NCI-H1694 treated with DMSO at 0.1 percent for 48 hours (cell line): ENCODE measurements around the gene MED9.

Experiments
- DNase-seq: peaks from one replicate; lab custom pipeline; 2025; lab: John Stamatoyannopoulos, UW

MED9 gene

DNA sequence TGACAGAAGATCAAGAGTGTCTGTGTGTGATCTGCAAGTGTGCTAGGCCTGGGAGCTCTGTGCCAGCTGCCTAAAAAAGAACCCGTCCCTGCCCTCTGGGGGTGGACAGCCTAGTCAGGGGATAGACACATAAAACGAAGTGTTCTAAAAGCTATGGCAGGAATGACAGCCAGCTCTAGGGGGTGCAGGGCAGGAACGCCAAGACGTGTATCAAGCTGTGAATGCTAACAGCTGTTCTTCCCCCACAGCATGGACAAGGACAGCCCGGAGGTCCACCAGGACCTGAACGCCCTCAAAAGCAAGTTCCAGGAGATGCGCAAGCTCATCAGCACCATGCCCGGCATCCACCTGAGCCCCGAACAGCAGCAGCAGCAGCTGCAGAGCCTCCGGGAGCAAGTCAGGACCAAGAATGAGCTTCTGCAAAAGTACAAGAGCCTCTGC, 14.3 kb downstream of the MED9 start:
- no peak for DNase-seq

DNA sequence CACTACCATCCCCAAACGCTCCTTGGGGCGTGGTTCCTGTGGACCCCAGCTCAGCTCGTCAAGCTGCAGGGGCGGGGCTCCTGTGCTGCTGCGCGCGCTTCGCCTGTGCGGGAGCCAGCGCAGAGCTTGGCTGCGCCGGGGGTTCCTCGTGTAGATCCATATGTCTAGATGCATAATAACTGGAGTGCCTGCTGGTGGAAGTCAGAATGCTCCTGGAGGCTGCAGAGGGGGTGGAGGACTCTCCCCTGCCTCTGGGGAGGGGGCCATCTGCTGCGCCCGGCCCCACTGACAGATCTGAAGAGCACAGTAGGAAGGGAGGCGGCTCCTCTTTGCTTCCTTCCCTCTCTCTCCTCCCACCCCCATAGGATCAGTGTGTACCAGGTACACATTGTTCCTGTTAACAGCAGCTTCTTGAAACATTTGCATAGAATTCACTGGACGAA, 14.8 kb downstream of the MED9 start:
- DNase-seq = peak; percentile 97

DNA sequence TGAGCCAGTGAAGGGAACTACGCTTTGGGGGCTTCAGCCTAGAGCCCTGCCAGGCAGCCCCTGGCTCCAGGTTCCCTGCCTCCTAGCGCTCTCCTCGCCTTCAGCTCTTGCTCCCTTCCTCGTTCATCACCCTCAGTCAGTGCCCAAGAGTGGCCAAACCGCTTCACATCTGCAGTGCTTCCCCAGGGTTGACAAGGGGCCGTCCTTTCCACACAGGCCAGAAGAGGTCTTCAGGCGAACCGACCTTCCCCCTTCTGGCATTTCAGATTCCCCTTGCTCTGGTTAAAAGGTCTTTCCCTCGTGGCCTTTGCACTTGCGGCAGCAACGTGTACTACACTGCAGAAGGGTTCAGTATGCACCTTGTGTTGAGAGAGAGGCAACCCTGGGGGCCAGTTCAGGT, 15.3 kb downstream of the MED9 start:
- no peak for DNase-seq

DNA sequence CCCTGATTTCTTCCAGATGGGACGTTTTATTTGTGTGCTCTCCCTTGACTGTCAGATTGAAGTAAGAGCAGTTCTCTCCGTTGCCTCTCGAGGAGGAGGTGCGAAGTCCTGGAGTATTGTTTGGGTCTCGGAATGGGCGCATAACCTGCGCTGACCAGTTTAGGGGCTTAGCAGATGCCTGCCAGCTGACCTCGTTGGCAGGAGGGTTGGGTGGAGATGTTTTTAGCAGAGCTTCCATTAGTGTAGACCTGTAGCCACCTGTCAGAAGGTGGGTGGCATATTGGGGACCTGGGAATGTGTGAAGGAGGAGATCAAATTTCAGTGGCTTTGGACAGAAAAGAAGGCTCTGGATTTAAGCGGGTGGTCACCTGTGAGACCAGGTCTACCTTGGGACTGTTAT, 15.8 kb downstream of the MED9 start:
- no peak for DNase-seq

DNA sequence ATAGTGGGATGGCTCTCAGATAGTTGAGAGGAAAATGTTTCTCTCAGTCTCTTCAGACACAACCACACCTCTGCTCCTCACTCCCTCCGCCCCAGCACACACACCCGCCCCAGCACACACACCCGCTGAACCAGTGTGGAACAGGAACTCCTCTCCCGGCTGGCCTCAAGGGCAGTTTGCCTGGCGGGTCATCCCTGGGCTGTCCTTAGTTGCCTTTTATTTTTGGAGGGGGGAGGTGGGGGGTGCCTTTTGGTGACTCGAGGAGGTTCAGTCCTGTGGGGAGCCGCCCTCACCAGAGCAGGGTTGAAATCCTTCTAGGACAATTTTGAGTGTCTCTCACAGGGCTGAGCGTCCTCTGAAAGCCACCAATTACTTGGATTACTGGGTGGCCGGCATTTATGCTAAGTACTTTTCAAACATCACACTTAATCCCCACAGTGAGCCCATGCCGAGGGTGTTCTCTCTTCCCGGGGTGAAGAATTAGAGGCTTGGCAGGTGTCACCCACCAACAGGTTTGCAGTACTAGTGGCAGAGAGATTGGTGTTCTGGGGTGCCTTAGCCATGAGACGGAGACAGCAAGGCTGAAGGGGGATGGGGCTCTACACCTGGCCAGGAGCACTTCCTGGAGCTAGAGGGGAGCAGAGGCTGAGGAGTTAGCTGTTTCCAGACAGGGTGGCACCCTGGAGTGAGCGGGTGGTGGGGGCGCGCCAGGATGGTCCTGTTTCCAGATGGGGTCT, 16.6 kb downstream of the MED9 start:
- DNase-seq = no peak

DNA sequence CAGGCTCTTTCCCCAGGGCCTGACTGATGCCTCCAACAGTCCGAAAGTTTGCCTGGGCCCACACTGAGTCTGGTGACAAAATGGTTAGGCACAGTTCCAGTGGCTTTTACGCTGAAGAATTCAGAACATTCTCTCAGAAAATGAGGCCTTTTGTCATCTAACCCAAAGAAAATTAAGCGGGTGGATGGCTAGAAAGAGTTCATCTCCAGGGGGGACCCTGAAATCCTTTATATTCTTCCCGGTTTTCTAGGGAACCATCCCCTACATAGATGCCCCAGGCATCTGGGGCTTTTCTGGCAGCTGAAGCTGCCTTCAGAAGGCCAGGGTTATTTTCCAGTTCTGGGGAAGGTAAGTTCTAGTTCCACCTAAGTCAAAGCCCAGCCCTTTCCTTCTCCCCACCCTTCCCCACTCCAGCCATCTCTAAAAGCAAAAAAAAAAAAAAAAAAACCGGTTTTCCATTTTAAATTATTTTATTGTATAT, 17.2 kb downstream of the MED9 start:
- DNase-seq = no peak

DNA sequence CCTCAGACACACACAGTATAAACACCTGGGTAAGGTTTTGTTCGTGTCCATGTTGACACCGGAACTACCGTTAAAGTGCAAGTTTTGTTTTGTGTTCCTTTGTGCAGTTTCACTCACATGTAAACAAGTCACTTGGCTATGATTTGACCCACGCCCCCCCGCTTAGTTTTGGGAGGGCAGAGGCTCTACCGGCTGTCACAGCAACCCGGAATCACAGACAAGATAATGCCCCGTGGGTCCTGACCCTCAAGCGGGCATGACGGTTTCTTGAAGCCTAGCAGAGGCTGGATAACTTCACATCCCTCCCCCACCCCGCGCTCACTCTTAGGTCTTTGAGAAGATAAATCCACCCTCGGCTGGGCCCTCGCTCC, 17.7 kb downstream of the MED9 start:
- DNase-seq = no peak

DNA sequence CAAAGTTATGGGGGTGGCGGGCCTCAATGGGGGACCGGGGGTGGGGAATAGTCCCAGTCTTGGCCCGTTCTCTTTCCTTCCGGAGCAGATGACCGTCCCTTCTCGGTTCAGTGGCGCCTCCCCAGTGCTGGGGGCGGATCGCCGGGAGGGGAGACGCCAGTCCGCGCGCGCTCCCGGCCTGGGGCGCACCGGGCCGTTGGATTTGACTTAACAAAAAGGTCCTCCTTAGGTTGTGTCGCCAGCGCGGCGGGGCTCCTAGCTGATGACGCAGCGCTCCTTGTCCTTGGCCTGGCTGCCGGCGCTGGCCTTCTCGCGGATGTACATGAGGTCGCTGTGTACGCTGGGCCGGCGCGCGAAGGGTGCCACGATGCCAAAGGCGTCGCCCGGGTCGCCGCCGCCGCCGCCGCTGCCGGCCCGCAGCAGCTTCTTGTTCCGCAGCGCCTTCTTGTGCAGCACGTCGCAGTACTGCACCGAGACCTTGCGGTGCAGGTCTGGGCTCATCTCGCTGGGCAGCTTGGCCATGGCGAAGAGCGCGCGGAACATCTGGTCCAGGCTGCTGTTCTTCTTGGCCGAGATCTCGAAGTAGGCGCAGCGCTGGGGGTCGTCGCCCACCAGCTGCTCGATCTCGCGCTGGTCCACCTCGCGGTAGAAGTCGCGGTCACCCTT, 18.2 kb downstream of the MED9 start:
- DNase-seq = no peak

DNA sequence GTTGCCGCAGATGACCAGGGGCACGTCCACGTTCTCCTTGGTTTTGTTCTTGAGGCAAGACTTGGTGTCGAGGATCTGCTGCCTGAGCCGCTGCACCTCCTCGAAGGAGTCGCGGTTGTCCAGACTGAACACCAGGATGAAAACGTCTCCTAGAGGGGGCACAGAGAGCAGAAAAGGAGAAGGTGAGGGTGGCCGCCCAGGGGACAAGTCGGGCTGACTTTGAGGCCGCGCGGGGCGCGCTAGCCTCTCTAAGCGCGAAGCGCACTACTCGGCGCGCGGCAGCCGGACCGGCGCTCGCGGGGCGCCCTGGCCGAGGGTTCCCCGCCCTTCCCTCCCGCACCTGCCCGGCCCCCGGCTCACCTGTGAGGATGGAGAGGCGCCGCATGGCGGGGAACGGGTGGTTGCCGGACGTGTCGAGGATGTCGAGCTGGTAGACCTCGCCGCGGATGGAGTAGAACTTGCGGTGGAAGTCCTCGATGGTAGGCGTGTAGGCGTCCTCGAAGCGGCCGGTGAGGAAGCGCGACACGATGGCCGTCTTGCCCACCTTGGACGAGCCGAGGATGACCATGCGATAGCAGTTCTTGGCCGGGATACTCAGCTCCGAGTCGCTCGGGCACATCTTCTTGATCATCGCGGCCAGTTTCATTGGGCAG, 18.9 kb downstream of the MED9 start:
- DNase-seq = no peak

DNA sequence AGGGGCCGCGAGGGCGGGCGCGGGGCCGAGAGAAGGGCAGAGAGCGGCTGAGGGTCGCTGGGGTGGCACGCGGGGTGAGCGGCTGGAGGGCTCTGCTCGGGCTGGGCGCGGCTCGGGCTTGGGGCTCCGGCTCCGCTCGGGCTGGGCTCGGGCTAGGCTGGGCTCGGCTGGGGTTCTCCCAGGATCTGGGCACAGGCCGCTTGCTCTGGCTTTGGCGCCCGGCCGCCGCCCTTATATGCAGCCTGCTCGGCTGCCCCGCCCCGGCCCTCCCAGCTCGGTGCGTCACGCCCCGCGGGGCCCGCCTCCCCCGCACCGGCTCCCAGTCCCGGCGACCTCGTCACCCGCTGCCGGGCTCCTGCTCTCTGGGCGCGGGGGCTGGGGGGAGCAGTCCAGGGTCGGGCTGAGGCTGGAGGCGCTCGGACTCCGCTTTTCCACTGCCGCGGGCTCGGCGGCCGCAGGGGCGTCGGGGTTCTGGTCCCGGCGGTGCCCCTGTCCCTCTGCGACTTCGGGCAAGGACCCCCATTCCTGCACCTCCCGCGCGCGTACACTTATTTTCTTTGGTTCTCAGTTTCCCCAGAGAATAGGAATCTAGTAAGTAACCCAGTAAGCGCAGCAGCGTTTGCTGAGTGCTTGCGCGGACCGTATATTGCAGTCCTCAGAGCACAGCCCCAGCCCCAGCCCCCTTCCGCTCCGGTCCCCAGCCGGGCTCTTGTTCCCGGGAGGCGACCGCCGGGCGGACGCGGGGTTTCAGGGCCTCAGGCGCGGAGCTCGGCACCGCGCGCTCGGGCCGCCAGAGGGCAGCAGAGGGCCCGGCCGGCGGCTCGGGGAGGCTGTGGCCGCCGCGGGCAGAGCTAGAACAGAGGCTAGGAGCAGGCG, 19.6 kb downstream of the MED9 start, which contains the start of gene RASD1:
Gene RASD1 (minus strand): TSS at position 207 of the 876 bp plus-strand sequence. CDS start 214 bp downstream, outside the sequence.
- peak; percentile 76 for DNase-seq

DNA sequence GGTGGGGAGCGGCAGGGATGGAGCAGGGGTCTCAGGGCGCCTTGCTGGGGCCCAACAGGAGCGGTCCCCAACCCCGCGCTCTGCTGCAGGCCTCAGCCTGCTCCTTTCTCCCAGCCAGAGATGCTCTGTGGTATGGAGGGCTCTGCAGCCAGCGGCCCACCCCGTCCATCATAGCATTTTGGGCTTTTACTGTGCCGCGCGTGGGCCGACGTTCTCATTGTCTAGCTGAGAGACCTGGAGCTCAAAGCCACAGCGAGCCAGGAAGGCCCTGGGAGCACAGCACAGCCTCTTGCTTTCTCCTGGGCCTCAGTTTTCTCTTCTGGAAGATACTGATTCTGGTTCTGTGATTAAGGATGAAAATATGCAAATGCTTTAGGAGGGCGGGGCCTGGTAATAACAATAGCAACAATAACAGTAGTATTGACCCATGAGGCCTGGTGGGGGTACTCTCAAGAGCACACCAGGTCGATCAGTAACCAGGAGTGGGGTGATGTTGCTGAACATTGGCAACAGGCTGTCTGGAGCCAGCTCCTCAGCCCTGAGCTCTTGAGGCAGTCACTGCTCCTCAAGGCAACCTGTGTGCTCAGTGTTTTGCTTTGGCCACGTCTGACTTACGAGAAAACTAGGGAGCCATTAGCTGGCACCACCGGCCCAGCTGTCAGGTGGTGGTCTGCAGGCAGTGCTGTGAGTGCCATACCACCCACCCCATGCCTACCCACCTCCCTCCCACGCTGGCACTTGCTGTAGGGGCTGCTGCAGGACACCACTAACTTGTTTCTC, 20.5 kb downstream of the MED9 start:
- DNase-seq = no peak

DNA sequence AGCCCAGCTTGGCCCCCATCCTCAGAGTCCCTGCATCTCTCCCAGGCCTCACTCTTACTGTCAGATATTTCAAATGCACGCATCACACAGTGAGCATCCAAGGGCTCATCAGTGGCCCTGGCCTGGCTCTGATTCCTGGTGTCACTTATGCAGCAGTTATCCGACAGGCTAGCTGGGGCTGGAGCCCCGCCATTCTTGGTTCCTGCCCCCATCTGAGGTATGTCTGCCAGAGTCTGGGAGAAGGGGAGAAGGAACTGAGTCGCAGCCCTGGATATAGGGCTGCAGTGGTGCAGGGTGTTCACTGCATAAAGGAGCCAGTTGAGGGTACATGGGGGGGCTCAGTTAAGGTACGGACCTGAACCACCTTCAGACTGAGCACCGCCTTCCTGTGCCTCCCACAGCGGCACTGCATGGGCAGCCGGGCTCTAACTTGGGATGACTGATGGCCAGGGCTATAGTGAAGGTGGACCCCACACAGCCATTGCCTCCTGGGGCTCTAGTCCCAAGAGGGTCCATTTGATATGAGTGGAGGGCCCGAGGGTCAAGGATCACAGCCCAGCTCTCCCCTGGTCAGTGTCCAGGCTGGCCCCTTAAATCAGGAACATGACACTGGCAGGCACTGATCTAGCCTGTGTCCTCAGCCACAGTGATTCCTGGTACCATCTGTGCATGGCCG, 21.2 kb downstream of the MED9 start:
- no peak for DNase-seq

DNA sequence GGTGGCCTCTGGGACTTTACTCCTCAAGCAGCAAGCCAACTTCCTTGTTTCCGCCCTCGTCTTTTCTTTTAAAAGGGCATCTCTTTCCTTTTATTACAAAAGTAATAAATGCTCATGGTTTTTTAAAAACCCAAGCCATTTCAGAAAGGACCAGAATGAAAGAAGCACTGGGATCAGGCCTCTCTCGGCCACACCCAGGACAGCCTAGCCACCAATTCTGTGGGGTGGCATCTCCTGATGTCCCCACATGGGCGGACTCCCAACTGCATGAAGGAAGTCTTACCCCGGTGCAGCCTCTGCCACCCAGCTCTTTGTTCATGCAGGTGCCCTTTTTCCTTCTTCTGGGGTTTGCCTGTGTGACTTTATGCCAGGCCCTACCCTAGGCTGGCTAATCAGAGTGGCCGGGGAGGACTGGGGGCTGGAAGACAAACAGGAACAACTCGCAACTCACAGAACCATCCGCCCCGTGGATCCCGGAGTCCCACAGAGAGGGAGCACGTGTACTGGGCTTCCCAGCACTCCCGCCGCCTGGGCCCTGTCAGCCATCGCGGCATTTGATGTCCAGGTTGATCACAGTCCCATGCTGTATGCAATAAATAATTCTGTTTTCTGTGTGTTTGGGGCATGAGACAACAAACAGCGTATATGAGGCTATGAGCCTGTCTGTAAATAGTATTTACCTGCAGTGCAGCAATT, 22.0 kb downstream of the MED9 start:
- DNase-seq = no peak

DNA sequence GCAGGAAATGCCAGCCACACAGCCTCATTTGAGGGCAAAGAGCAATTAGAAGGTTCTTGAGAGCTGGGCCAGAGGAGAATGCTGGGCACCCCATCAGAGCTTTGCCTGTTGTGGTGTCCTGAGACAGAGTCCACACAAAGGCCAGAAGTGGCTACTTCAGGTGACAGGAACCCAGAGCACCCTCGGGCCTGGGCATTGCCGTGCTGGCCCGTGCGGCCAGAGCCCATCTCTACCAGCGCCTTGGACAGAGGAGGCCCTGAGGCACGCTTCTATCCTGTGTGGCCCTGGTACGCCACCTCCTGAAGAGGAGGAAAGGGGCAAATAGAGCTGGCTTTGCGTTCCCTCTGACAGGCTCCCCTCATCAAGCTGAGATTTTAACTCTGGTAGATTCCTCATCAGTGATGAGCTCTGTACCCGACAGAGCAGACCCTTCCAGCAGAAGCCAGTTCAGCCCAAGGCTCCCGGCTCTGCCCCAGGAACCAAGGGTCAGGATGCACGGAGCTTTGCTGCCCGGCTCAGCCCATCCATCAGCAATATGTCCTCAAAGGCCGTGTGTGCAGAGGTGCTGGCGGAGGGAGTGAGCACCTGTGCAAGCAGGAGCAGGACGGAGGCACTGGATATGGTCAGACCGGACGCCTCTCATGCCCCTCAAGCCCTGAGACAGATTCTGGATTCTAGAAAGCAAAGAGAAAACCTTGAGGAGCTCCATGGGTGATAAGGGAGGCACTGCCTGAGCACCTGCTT, 22.8 kb downstream of the MED9 start:
- no peak for DNase-seq

DNA sequence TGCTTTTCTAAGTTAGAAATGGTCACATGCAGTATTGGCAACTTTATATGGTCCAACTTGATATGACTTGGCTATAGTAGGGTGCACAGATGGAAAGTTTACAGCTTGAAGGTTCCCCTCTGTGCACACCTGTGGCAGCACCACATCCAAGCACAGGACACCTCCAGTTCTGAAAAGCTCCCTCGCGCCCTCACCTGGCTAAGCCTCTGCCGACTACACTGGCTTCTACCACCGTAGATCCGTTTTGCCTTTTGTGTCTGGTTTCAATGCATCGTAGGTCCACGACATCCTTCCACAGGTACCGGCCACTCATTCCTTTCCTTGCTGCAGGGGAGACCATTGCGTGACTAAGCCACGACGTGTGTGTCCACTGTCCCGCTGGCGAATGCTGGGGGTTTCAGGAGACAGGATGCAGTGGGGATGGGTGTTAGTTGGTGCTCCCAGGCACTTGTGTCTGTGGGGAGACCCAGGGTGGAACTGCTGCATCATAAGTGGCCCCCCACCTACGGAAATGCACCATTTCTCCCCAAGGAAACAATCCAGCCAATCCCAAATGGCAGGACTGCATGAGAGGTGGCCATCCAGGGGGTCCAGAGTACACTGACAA, 24.3 kb downstream of the MED9 start:
- no peak for DNase-seq

DNA sequence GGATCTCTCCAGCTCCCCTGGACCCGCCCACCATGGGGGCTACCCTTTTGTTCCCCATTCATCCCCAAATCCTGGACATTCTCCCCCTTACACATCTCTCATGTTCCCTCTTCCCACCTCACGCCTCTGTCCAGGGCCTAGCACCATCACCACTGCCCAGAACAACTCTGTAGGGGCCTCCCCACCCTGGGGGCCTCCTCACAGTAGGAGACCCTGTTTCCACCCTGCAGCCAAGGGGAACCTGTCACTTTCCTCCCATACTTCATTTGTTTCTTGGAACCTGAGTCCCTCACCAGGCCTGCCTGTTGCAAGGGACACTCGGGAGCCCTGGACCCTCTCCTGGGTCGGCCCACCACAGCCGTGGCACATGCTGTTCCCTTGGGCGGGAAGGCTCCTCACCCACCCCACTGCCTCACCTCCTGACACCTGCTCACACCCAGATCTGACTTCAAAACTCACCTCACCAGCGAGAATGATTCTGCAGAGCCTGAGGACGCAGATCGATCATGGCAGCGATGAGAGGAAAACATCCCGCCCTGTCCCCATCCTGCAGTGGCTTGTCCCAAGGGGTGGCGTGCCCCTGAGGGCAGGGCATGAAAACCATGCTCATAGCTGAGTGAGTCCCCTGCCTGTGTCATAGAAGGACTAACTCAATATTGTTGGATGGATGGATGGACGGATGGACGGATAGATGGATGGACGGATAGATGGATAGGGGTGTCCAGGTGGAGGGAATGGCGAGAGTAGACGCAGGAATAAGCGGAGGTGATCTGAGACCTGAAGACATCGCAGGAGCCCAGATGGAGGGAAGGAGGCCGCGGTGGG, 26.2 kb downstream of the MED9 start:
- no peak for DNase-seq

DNA sequence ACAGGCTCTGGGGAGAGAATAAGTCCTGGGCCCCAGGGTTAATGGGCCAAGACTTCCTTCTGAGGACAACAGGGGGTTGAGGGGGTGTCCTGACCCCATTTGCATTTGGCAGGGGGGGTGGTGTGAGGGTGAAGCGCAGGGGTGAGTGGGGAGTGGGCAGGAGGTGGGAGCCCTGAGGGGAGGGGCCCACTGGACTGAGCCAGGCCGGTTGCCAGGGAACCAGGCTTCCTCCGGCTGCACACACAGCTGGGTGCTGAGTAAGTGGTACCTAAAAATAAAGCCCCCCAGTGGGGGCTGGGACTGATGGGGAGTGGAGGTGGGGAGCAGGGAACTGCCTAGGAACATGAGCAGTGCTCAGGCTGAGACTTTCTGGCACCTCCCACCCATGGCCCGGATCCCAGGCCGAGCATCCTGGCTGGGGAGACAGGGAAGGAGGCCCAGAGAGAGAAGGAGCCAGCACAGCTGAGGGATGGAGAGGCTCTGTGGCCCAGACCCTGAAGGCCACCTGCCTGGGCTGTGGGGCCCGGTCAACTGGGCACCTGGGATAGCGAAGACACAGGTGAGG, 26.8 kb downstream of the MED9 start:
- DNase-seq = no peak
